Esophagus muscularis mucosa (tissue), 4 donors: ENCODE measurements around the gene LKAAEAR1.

Experiments used
- EP300 ChIP-seq: sonication (generic); formaldehyde crosslinking; IDR thresholded peaks from one replicate; pipeline ENCODE4 v1.6.1; 2017; ENCODE audit warnings: antibody characterized with exemption
- POLR2A ChIP-seq: fragments of 450-650 bp; IDR thresholded peaks from one replicate; pipeline ENCODE4 v1.6.1; 2017; ENCODE audit warnings: antibody characterized with exemption, moderate library complexity, mild to moderate bottlenecking, low read depth
- POLR2AphosphoS5 ChIP-seq, 2 donors: sonication (generic); formaldehyde crosslinking; IDR thresholded peaks; one replicate each; pipeline ENCODE4 v1.6.1; 2017; ENCODE audit warnings: antibody characterized with exemption in 2 of 2
- TF ChIP-seq, protein P1 (sequence below), 3 experiments: fragments of 200-600 bp in 2 of 3; fragments of 450-650 bp in 1 of 3; sonication (generic) in 2 of 3; IDR thresholded peaks; one replicate each; pipeline ENCODE4 v1.5.1; 2017 to 2019; ENCODE audit warnings: antibody characterized with exemption in 3 of 3, mild to moderate bottlenecking in 2 of 3, moderate library complexity in 1 of 3

DNA sequence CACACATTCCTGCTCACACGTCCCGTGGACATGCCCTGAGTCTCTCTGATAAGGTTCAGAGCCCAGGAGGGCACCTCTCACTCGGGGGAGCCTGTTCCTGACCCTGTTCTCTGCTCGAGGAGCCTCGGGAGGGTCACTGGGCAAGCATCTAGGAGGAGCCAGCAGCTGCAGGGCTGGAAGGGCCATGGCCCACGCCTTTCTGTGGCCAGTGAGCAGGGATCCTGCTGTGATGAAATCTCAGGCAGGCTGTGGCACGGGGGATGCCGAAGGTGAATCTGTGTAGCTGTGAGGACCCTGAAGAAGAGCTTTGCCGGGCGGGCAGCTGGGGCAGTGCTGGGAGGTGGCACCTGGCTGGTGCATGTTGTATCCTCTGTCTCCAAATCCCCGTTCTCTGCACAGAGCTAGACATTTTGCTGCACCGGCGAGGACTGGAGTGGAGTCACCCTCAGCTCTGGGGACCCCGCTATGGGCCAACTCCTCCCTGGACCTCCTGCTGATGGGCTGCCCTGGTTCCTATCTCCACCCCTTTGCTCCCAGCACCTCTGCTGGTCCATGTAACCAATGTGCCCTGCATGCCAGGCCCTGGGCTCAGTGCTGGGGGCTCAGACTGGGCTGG is 30.3 kb upstream of the LKAAEAR1 start:
- TF ChIP-seq, protein P1, sequence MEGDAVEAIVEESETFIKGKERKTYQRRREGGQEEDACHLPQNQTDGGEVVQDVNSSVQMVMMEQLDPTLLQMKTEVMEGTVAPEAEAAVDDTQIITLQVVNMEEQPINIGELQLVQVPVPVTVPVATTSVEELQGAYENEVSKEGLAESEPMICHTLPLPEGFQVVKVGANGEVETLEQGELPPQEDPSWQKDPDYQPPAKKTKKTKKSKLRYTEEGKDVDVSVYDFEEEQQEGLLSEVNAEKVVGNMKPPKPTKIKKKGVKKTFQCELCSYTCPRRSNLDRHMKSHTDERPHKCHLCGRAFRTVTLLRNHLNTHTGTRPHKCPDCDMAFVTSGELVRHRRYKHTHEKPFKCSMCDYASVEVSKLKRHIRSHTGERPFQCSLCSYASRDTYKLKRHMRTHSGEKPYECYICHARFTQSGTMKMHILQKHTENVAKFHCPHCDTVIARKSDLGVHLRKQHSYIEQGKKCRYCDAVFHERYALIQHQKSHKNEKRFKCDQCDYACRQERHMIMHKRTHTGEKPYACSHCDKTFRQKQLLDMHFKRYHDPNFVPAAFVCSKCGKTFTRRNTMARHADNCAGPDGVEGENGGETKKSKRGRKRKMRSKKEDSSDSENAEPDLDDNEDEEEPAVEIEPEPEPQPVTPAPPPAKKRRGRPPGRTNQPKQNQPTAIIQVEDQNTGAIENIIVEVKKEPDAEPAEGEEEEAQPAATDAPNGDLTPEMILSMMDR (IDR thresholded peaks at IDR 0.05): no peak
- no peak for TF ChIP-seq POLR2A
- TF ChIP-seq POLR2AphosphoS5 (IDR thresholded peaks at IDR 0.05): no peak
- no peak for TF ChIP-seq EP300
